ENCODE measurements around the gene GXYLT2. TPM values are rescaled to one million over a fixed set of nuclear protein-coding genes. Genes with fewer than 3 reads are reported as not detected.

GXYLT2 gene
- total and polyA plus RNA-seq, 10 of the 15 experiments (the other 5 are each of a cell fraction or from before 2014, with no cell fraction given): 0.27 to 2.6 (median 0.78) TPM

DNA sequence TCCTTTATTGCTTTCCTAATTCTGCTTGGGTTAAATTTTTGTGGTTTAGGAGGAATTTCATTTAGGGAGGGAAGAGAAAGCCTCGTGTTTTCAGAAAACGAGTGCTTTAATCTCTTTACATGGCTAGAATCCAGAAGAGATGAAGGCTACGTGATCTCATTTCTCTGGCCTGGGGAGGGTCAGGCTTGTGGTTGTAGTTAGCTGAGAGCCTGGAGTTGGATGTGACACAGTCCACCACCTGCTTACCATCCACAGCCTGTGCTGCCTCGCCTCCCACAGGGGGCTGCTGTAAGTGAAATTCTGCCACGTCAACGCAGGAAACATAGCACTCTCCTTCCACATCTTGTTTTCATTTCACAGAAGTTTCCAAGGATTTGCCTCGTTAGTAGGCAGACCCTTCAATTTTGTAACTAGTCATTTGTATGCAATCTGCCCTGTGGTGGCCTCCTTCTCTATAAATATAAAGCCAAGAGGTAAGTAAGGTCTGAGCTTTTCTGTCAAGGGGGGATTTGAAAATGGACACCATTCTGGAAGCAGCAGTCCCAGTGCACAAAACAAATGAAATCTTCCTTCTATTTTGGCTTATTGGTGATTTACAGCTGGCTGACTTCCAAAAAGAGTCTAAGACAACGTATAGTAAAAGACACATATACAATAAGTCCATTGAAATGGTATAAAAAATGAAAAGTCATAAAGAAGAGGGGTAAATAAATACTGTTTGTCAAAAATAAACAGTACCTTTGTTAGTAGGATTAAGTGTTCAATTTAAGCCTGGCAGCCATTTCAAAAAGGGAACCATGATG lies 3.4 kb downstream of the GXYLT2 start:
- H3K4me3 ChIP-seq: no peak overlapping the region
- TF ChIP-seq KLF5 (IDR thresholded peaks at IDR 0.05; ENCODE audit: partially characterized antibody) (no peak), ZNF274 (IDR thresholded peaks at IDR 0.05; ENCODE audit: insufficient read depth, insufficient read length) (no peak), KDM1A (IDR thresholded peaks at IDR 0.05; ENCODE audit: borderline replicate concordance) (no peak), HDGF (IDR thresholded peaks at IDR 0.05) (no peak), RAD21 (IDR thresholded peaks at IDR 0.05; ENCODE audit: insufficient read depth, low read depth, low read length) (peak; percentile 24; the same call in 1 of the 2 replicates)
- H4K20me1 ChIP-seq (ENCODE audit: control insufficient read depth, insufficient read depth): no peaks in the 10 kb centered on the region
- no TSS peak for BruUV-seq (replicated peaks)
- CTCF ChIA-PET: interaction anchor here (2.5 to 3.0 kb wide), 2 partner anchors 8 to 40 kb away, joined by 8 to 14 read pairs; no protein-coding TSS in a partner anchor
- WGBS (ENCODE audit: insufficient coverage, insufficient replicate concordance, low lambda C conversion rate, missing lambda C conversion rate): 34% methylated on average over 8 of the region's 8 CpGs
- in situ Hi-C loops (cut with MboI) (no loop called here), intact Hi-C loops (cut with micrococcal nuclease; ENCODE audit: unreplicated experiment) (no loop called here)
- no peak overlapping the region for H3K4me2 ChIP-seq (ENCODE audit: control insufficient read depth, insufficient read depth)
- POLR2A ChIA-PET: no interaction called here
- SMC1A ChIA-PET (ENCODE audit: uncharacterized antibody, unreplicated experiment): no interaction called here
- 0 out of 2 replicates have a peak, but pooled peaks cover 5% of the 10 kb centered on the region for H3K4me1 ChIP-seq (ENCODE audit: control insufficient read depth, insufficient read depth, low read length)
- ATAC-seq: no peak
- H3K79me2 ChIP-seq (ENCODE audit: control insufficient read depth, insufficient read depth, low read length): no peaks in the 10 kb centered on the region
- H2AFZ ChIP-seq (ENCODE audit: control insufficient read depth, low read depth, low read length): no peak overlapping the region
- no peak overlapping the region for H3K27ac ChIP-seq (ENCODE audit: control insufficient read depth, insufficient read depth)
- H3K9me3 ChIP-seq (replicated peaks; ENCODE audit: control insufficient read depth, insufficient read depth, low read length): no peaks in the 10 kb centered on the region
- DNase-seq (ENCODE audit: low read depth, low spot score): no peak
- peaks cover 3 to 4% of the 10 kb centered on the region in 2 experiments; a peak in 3 of 4 replicates for H3K27me3 ChIP-seq (replicated peaks in 1 of 2; ENCODE audit: control insufficient read depth in 2 of 2, insufficient read depth in 2 of 2, low read length in 1 of 2)
- no peak overlapping the region for H3K9ac ChIP-seq (ENCODE audit: control insufficient read depth, insufficient read depth, low read length)
- RAD21 ChIA-PET (ENCODE audit: unreplicated experiment): no interaction called here
- no peaks in the 10 kb centered on the region for H3K36me3 ChIP-seq (ENCODE audit: control insufficient read depth in 2 of 2, insufficient read depth in 2 of 2, low read length in 1 of 2)
- FAIRE-seq: no peak

DNA sequence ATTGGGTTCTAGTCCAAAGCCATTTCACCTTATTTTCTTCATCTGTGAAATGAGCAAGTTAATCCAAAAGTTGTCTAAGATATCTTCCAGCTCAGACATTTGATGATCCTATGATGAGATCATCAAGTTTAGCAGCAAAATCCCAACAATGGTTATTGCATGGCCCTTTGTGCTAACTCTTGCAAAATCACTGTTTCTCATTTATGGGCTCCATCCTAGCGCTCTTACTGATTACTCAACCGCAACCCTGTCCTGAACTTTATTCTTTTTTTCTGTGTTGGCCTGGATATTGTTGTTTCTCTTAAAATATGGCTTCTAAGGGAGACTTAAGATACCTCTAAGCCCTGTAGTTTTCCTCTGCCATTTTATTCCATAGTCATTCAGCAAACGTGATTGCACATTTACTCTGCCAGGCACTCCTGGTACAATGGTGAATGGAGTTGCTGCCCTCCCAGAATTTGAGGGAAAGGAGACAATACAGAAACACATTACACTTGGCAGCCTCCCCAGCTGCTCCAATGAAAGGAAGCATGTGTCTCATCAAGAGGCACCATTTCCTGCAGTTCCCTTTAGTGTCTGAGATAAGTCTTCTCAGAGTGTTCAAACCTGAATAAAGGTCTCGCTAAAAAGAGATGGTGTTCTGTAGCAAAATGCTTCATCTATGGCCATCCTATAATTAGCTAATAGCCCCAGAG lies 4.4 kb downstream of the GXYLT2 start:
- Histone ChIP-seq H3K79me2 (ENCODE audit: control insufficient read depth, insufficient read depth, low read length) (no peaks in the 10 kb centered on the region), H2AFZ (ENCODE audit: control insufficient read depth, low read depth, low read length) (no peak overlapping the region), H3K9ac (ENCODE audit: control insufficient read depth, insufficient read depth, low read length) (no peak overlapping the region), H3K36me3 (ENCODE audit: control insufficient read depth in 2 of 2, insufficient read depth in 2 of 2, low read length in 1 of 2) (no peaks in the 10 kb centered on the region), H3K4me3 (no peak overlapping the region), H3K27ac (ENCODE audit: control insufficient read depth, insufficient read depth) (no peak overlapping the region), H3K27me3 (replicated peaks in 1 of 2; ENCODE audit: control insufficient read depth in 2 of 2, insufficient read depth in 2 of 2, low read length in 1 of 2) (peaks cover 3 to 4% of the 10 kb centered on the region in 2 experiments; a peak in 3 of 4 replicates), H4K20me1 (ENCODE audit: control insufficient read depth, insufficient read depth) (no peaks in the 10 kb centered on the region), H3K9me3 (replicated peaks; ENCODE audit: control insufficient read depth, insufficient read depth, low read length) (no peaks in the 10 kb centered on the region), H3K4me1 (ENCODE audit: control insufficient read depth, insufficient read depth, low read length) (0 out of 2 replicates have a peak, but pooled peaks cover 5% of the 10 kb centered on the region), H3K4me2 (ENCODE audit: control insufficient read depth, insufficient read depth) (no peak overlapping the region)
- TF ChIP-seq SMAD1 (IDR thresholded peaks at IDR 0.05; ENCODE audit: low read depth, partially characterized antibody) (no peak), KDM1A (IDR thresholded peaks at IDR 0.05; ENCODE audit: borderline replicate concordance) (no peak), JUNB (IDR thresholded peaks at IDR 0.05) (no peak), RAD51 (IDR thresholded peaks at IDR 0.05) (no peak), MEF2B (IDR thresholded peaks at IDR 0.05; ENCODE audit: partially characterized antibody, poor library complexity, severe bottlenecking) (no peak), CHD1 (IDR thresholded peaks at IDR 0.05; ENCODE audit: low read depth, low read length) (no peak), MYC (IDR thresholded peaks at IDR 0.05; ENCODE audit: insufficient read depth, insufficient read length, insufficient replicate concordance, low read length, severe bottlenecking) (no peak), ZNF622 (IDR thresholded peaks at IDR 0.05) (no peak), MTA3 (IDR thresholded peaks at IDR 0.05; ENCODE audit: borderline replicate concordance, low read length) (no peak), CHD2 (IDR thresholded peaks at IDR 0.05; ENCODE audit: borderline replicate concordance, low read depth, low read length) (no peak), NR2F1 (conservative IDR thresholded peaks at IDR 0.05) (no peak), FOS (IDR thresholded peaks at IDR 0.05; ENCODE audit: borderline replicate concordance, extremely low read depth, insufficient read length) (no peak)
- no TSS peak for BruUV-seq (replicated peaks)
- intact Hi-C loops (cut with micrococcal nuclease; ENCODE audit: unreplicated experiment): no loop called here
- WGBS (ENCODE audit: insufficient coverage, insufficient replicate concordance, low lambda C conversion rate, missing lambda C conversion rate): 69% methylated on average over 4 of the region's 4 CpGs
- ATAC-seq (no peak), FAIRE-seq (no peak), DNase-seq (ENCODE audit: low read depth, low spot score) (no peak)
- ChIA-PET RAD21 (ENCODE audit: unreplicated experiment) (no interaction called here), CTCF (interaction anchor here (0.8 to 3.0 kb wide), 3 partner anchors 9 to 167 kb away, joined by 3 to 14 read pairs (median 8); no protein-coding TSS in a partner anchor), POLR2A (no interaction called here), SMC1A (ENCODE audit: uncharacterized antibody, unreplicated experiment) (interaction anchor here (1.2 kb wide), 1 partner anchor 41 kb away, joined by 5 read pairs; no protein-coding TSS in a partner anchor)
- in situ Hi-C loops (cut with MboI): no loop called here

Measured in GM12878 (cell line).